ENCODE results near the gene RALGPS1.

GRCh38 chr9:127049581-127049980 lies 135.0 kb downstream of the RALGPS1 start:
- TF ChIP-seq, protein P1, sequence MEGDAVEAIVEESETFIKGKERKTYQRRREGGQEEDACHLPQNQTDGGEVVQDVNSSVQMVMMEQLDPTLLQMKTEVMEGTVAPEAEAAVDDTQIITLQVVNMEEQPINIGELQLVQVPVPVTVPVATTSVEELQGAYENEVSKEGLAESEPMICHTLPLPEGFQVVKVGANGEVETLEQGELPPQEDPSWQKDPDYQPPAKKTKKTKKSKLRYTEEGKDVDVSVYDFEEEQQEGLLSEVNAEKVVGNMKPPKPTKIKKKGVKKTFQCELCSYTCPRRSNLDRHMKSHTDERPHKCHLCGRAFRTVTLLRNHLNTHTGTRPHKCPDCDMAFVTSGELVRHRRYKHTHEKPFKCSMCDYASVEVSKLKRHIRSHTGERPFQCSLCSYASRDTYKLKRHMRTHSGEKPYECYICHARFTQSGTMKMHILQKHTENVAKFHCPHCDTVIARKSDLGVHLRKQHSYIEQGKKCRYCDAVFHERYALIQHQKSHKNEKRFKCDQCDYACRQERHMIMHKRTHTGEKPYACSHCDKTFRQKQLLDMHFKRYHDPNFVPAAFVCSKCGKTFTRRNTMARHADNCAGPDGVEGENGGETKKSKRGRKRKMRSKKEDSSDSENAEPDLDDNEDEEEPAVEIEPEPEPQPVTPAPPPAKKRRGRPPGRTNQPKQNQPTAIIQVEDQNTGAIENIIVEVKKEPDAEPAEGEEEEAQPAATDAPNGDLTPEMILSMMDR (IDR thresholded peaks at IDR 0.05) = no peak
- TF ChIP-seq POLR2AphosphoS5 (IDR thresholded peaks at IDR 0.05) = no peak
- TF ChIP-seq EP300 (IDR thresholded peaks at IDR 0.05) = no peak

Data from sigmoid colon (tissue), 4 donors.